IMR-90 (cell line): ENCODE results near the gene DDX10. TPM values are rescaled to one million over a fixed set of nuclear protein-coding genes. Genes with fewer than 3 reads are reported as not detected.

Experiments used
- ATAC-seq: fragments of 200-7000 bp; cut with Tn5 transposase; 2 replicates; pipeline ENCODE4 v1.9.1; 2020; ENCODE audit warnings: low read depth, mild to moderate bottlenecking, moderate library complexity
- BruUV-seq: library from RNA; stranded (reverse); fragments of 400-500 nt; replicated peaks from 2 replicates; lab custom pipeline; 2021; lab: Mats Ljungman, UMichigan
- CTCF ChIA-PET: fragments of 300-600 bp; formaldehyde crosslinking; extraction: SDS; loops from one replicate; lab custom pipeline; 2021; ENCODE audit warnings: antibody characterized with exemption; lab: Yijun Ruan, JAX
- POLR2A ChIA-PET: fragments of 300-600 bp; sonication (Branson Sonifier 250); formaldehyde crosslinking; loops from one replicate; lab custom pipeline; 2022; ENCODE audit warnings: antibody characterized with exemption; ENCODE audit not compliant: unreplicated experiment; lab: Charles Lee
- DNase-seq: peaks from one replicate; pipeline ENCODE4 v3.0.0; 2013
- H2AFZ ChIP-seq: replicated peaks from 2 replicates; pipeline ENCODE3; 2013; ENCODE audit warnings: low read length, mild to moderate bottlenecking; ENCODE audit not compliant: poor library complexity
- H2AK5ac ChIP-seq: 2 replicates; pipeline ENCODE4 v1.6.1; 2013; ENCODE audit warnings: low read depth, low read length, inconsistent platforms
- H2AK9ac ChIP-seq: replicated peaks from 2 replicates; pipeline ENCODE3; 2013; ENCODE audit warnings: mild to moderate bottlenecking, low read depth, low read length, moderate library complexity; ENCODE audit not compliant: poor library complexity
- H2BK120ac ChIP-seq: 2 replicates; pipeline ENCODE4 v1.6.1; 2013; ENCODE audit warnings: low read depth, low read length, inconsistent platforms
- H2BK15ac ChIP-seq: 3 replicates; pipeline ENCODE4 v1.6.1; 2013; ENCODE audit warnings: low read depth, low read length, inconsistent platforms
- H2BK20ac ChIP-seq: 2 replicates; pipeline ENCODE4 v1.6.1; 2013; ENCODE audit warnings: low read depth, mild to moderate bottlenecking, inconsistent platforms, low read length, moderate library complexity
- H2BK5ac ChIP-seq: 2 replicates; pipeline ENCODE4 v1.6.1; 2013; ENCODE audit warnings: mild to moderate bottlenecking, low read depth, low read length, inconsistent platforms; ENCODE audit not compliant: poor library complexity, severe bottlenecking
- H3K14ac ChIP-seq: replicated peaks from 2 replicates; pipeline ENCODE4 v1.6.1; 2013; ENCODE audit warnings: low read depth, low read length, inconsistent platforms
- H3K18ac ChIP-seq: 2 replicates; pipeline ENCODE4 v1.6.1; 2013; ENCODE audit warnings: low read depth, low read length, control low read depth
- H3K23ac ChIP-seq: 2 replicates; pipeline ENCODE4 v1.6.1; 2013; ENCODE audit warnings: low read depth, low read length, inconsistent platforms
- H3K27ac ChIP-seq: 2 replicates; pipeline ENCODE4 v1.5.1; 2013; ENCODE audit warnings: mild to moderate bottlenecking, control low read depth, low read length; ENCODE audit not compliant: insufficient read depth
- H3K27me3 ChIP-seq: 2 replicates; pipeline ENCODE4 v1.6.1; 2013; ENCODE audit warnings: low read length; ENCODE audit not compliant: control insufficient read depth, insufficient read depth
- H3K36me3 ChIP-seq: 2 replicates; pipeline ENCODE4 v1.6.1; 2013; ENCODE audit warnings: low read length, mixed read lengths; ENCODE audit not compliant: control insufficient read depth, insufficient read depth
- H3K4ac ChIP-seq: 2 replicates; pipeline ENCODE4 v1.6.1; 2013; ENCODE audit warnings: low read depth, low read length, inconsistent platforms
- H3K4me1 ChIP-seq: 2 replicates; pipeline ENCODE4 v1.6.1; 2013; ENCODE audit warnings: low read length, mixed read lengths; ENCODE audit not compliant: control insufficient read depth, insufficient read depth
- H3K4me2 ChIP-seq: 2 replicates; pipeline ENCODE4 v1.6.1; 2013; ENCODE audit warnings: low read depth, mild to moderate bottlenecking, control low read depth, low read length, moderate library complexity
- H3K4me3 ChIP-seq: 2 replicates; pipeline ENCODE4 v1.5.1; 2013; ENCODE audit warnings: low read depth, mild to moderate bottlenecking, control low read depth, low read length, moderate library complexity; ENCODE audit not compliant: insufficient read depth
- H3K56ac ChIP-seq: 2 replicates; pipeline ENCODE4 v1.6.1; 2013; ENCODE audit warnings: low read length, inconsistent platforms; ENCODE audit not compliant: insufficient read depth; ENCODE audit errors: extremely low read depth
- H3K79me1 ChIP-seq, 2 experiments: 2 replicates each; pipeline ENCODE4 v1.6.1; 2013; ENCODE audit warnings: low read length in 2 of 2, inconsistent platforms in 1 of 2, low read depth in 1 of 2
- H3K9ac ChIP-seq: 2 replicates; pipeline ENCODE4 v1.6.1; 2013; ENCODE audit warnings: low read depth, low read length, control low read depth
- H3K9me1 ChIP-seq: 2 replicates; pipeline ENCODE4 v1.6.1; 2013; ENCODE audit warnings: low read length, inconsistent platforms; ENCODE audit not compliant: insufficient read depth
- H3K9me3 ChIP-seq: 2 replicates; pipeline ENCODE4 v1.6.1; 2013; ENCODE audit warnings: low read length; ENCODE audit not compliant: control insufficient read depth, insufficient read depth
- H4K20me1 ChIP-seq: 2 replicates; pipeline ENCODE4 v1.6.1; 2013; ENCODE audit warnings: low read length, inconsistent platforms; ENCODE audit not compliant: insufficient read depth
- H4K5ac ChIP-seq: 2 replicates; pipeline ENCODE4 v1.6.1; 2013; ENCODE audit warnings: mild to moderate bottlenecking, low read depth, low read length, control low read depth
- H4K8ac ChIP-seq, 2 experiments: 2 replicates each; pipeline ENCODE4 v1.6.1; 2013; ENCODE audit warnings: low read depth in 2 of 2, low read length in 2 of 2, control low read depth in 1 of 2, inconsistent platforms in 1 of 2
- H4K91ac ChIP-seq: 2 replicates; pipeline ENCODE4 v1.6.1; 2013; ENCODE audit warnings: low read depth, low read length, inconsistent platforms; ENCODE audit not compliant: insufficient read depth
- ELK1 ChIP-seq: fragments of 150-350 bp; IDR thresholded peaks from 2 replicates; pipeline ENCODE4 v1.6.1; 2016; ENCODE audit warnings: low read depth, mild to moderate bottlenecking, low read length, moderate library complexity, borderline replicate concordance
- POLR2A ChIP-seq: IDR thresholded peaks from 2 replicates; pipeline ENCODE4 v1.6.1; 2012; ENCODE audit warnings: mild to moderate bottlenecking, low read depth, low read length
- WGBS, 2 experiments: methylation state at CpG; one replicate each; pipeline versions ENCODE4 v1.1.5 to v1.1.7; 2013; ENCODE audit warnings: missing lambda C conversion rate in 2 of 2; ENCODE audit not compliant: insufficient read length in 1 of 2; ENCODE audit errors: extremely low coverage in 2 of 2; 5-methylcytosine and 5-hydroxymethylcytosine counted together
- dilution Hi-C: fragments of 300-500 bp; cut with HindIII; formaldehyde crosslinking; loops from one replicate; pipeline ENCODE4 v1.14.3; 2018; ENCODE audit warnings: low sequenced_read_pairs; ENCODE audit not compliant: unreplicated experiment
- in situ Hi-C: fragments of 300-500 bp; cut with MboI; formaldehyde crosslinking; loops from 3 replicates; pipeline ENCODE4 v1.14.3; 2019; ENCODE audit warnings: low sequenced_read_pairs, inconsistent platforms, mixed read lengths
- intact Hi-C: fragments of 100-400 bp; cut with micrococcal nuclease; formaldehyde crosslinking; loops from 2 replicates; pipeline ENCODE4 v1.10.0; 2022
- polyA plus RNA-seq, 3 experiments: library from polyadenylated mRNA; depleted of rRNA; stranded (reverse); fragments of >200 nt; gene quantifications; 2 replicates each; pipeline ENCODE4 v1.2.3, GENCODE V29; 2012; ENCODE audit warnings: low replicate concordance in 1 of 3
- total RNA-seq: library from RNA; depleted of rRNA; stranded (reverse); fragments of >200 nt; gene quantifications from 2 replicates; pipeline ENCODE4 v1.2.3, GENCODE V29; 2012

DDX10 gene
- total and polyA plus RNA-seq, 2 of the 4 experiments (the other 2 are of a cell fraction): 20.0 to 31.9 TPM

DNA sequence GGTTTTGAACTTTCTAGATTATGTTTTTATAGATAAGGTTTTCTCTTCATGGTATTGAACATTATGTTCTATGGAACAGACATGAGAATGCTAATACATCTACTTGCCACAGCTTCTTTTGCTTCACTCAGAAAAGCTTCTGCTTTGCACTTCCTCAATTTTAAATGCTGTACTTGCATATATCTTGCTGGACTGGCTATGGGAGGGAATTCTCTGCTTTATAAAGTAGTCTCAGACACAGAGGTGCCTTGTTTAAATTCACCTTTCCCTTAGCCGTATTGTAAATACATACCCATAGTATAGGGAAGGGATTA, 173.9 kb downstream of the DDX10 start:
- H4K5ac ChIP-seq: no peak overlapping the region
- H4K8ac ChIP-seq: no peak overlapping the region
- DNase-seq: no peak
- in situ Hi-C loops: no loop called here
- H3K9me1 ChIP-seq: no peaks in the 10 kb centered on the region
- H3K56ac ChIP-seq: no peak overlapping the region
- no peak overlapping the region for H3K23ac ChIP-seq
- no peak overlapping the region for H3K4ac ChIP-seq
- H3K27ac ChIP-seq: no peak overlapping the region
- ATAC-seq: no peak
- WGBS, 2 experiments: no CpG with 5 or more reads among the region's 1 CpG
- no peak overlapping the region for H2BK20ac ChIP-seq
- H3K79me1 ChIP-seq: peaks cover 0 to 7% of the 10 kb centered on the region in 2 experiments; a peak in 2 of 4 replicates
- no peaks in the 10 kb centered on the region for H4K20me1 ChIP-seq
- ChIA-PET POLR2A (no interaction called here), CTCF (no interaction called here)
- no TSS peak for BruUV-seq
- H3K36me3 ChIP-seq: peaks cover 2% of the 10 kb centered on the region; the same call in 1 of the 2 replicates
- H2BK15ac ChIP-seq: no peak overlapping the region
- no peak overlapping the region for H4K91ac ChIP-seq
- H3K18ac ChIP-seq: no peak overlapping the region
- no peak overlapping the region for H2AK5ac ChIP-seq
- H3K4me3 ChIP-seq: no peak overlapping the region
- no peaks in the 10 kb centered on the region for H3K27me3 ChIP-seq
- no peak overlapping the region for H2BK120ac ChIP-seq
- no peak overlapping the region for H2AK9ac ChIP-seq
- no peak overlapping the region for H3K14ac ChIP-seq
- intact Hi-C loops: no loop called here
- H3K4me1 ChIP-seq: no peaks in the 10 kb centered on the region
- no peak overlapping the region for H3K9ac ChIP-seq
- H2BK5ac ChIP-seq: no peak overlapping the region
- no peak overlapping the region for H3K4me2 ChIP-seq
- no peaks in the 10 kb centered on the region for H3K9me3 ChIP-seq
- no peak overlapping the region for H2AFZ ChIP-seq
- TF ChIP-seq ELK1: no peak
- TF ChIP-seq POLR2A: no peak
- dilution Hi-C loops: no loop called here
